SU-DHL-6 (cell line): ENCODE data around the gene ZNF75A.

Experiments used
- H2AFZ ChIP-seq: fragments of 200-600 bp; sonication (generic); 2 replicates; pipeline ENCODE4 v1.6.1; 2014; ENCODE audit warnings: low read depth, mild to moderate bottlenecking, moderate library complexity, mixed read lengths, antibody characterized with exemption, low read length; ENCODE audit not compliant: severe bottlenecking
- H3F3A ChIP-seq: fragments of 200-600 bp; shearing (Covaris generic); 2 replicates; pipeline ENCODE4 v1.6.0; 2016; ENCODE audit warnings: antibody characterized with exemption, mild to moderate bottlenecking; ENCODE audit not compliant: insufficient read depth
- H3K27ac ChIP-seq: fragments of 200-600 bp; sonication (generic); 2 replicates; pipeline ENCODE4 v1.5.1; 2016; ENCODE audit warnings: low read depth, mild to moderate bottlenecking, low read length, moderate library complexity, mixed read lengths
- H3K27me3 ChIP-seq: fragments of 200-600 bp; sonication (generic), shearing (Covaris generic); 2 replicates; pipeline ENCODE4 v1.6.0; 2014; ENCODE audit warnings: mild to moderate bottlenecking, low read length
- H3K36me3 ChIP-seq: fragments of 200-600 bp; sonication (generic); 2 replicates; pipeline ENCODE4 v1.6.1; 2014; ENCODE audit warnings: mild to moderate bottlenecking, low read length, mixed read lengths
- H3K4me2 ChIP-seq: fragments of 300-600, 200-600 bp; shearing (Covaris generic), sonication (generic); 2 replicates; pipeline ENCODE4 v1.6.0; 2014; ENCODE audit warnings: low read length, low read depth, mild to moderate bottlenecking; ENCODE audit not compliant: poor library complexity, severe bottlenecking
- H3K4me3 ChIP-seq: fragments of 200-600 bp; sonication (generic); 2 replicates; pipeline ENCODE4 v1.5.1; 2014; ENCODE audit warnings: antibody characterized with exemption, low read length, mild to moderate bottlenecking, mixed read lengths; ENCODE audit not compliant: insufficient read depth, poor library complexity, severe bottlenecking
- H3K79me2 ChIP-seq: fragments of 200-600 bp; sonication (generic); 2 replicates; pipeline ENCODE4 v1.6.1; 2014; ENCODE audit warnings: mild to moderate bottlenecking, low read length, moderate library complexity; ENCODE audit not compliant: insufficient read depth
- H3K9ac ChIP-seq: fragments of 200-600 bp; sonication (generic); 2 replicates; pipeline ENCODE4 v1.7.0; 2014; ENCODE audit warnings: mild to moderate bottlenecking, low read length
- H3K9me2 ChIP-seq: fragments of 200-600 bp; sonication (generic); replicated peaks from 2 replicates; pipeline ENCODE4 v1.6.1; 2014; ENCODE audit warnings: low read length; ENCODE audit not compliant: insufficient read depth
- H3K9me3 ChIP-seq: fragments of 200-600 bp; sonication (generic); 2 replicates; pipeline ENCODE4 v1.6.1; 2014; ENCODE audit warnings: low read length, mixed read lengths; ENCODE audit not compliant: insufficient read depth
- H4K20me1 ChIP-seq: fragments of 200-600 bp; sonication (generic); 2 replicates; pipeline ENCODE4 v1.6.1; 2014; ENCODE audit warnings: low read depth, mild to moderate bottlenecking, antibody characterized with exemption, low read length, moderate library complexity, mixed read lengths
- CTCF ChIP-seq: fragments of 200-600 bp; sonication (generic); IDR thresholded peaks from one replicate; pipeline ENCODE4 v1.5.1; 2017; ENCODE audit warnings: antibody characterized with exemption, mild to moderate bottlenecking, low read length, moderate library complexity; ENCODE audit not compliant: insufficient read depth, poor library complexity, severe bottlenecking
- EZH2phosphoT487 ChIP-seq: fragments of 200-600 bp; sonication (generic), shearing (Covaris generic); conservative IDR thresholded peaks from 2 replicates; pipeline ENCODE4 v1.6.1; 2018; ENCODE audit warnings: mild to moderate bottlenecking, antibody characterized with exemption, low read length, moderate library complexity, mixed read lengths

The ZNF75A gene

GRCh38 chr16:3317315-3317999, 12.2 kb downstream of the ZNF75A start:
- Histone ChIP-seq H3K79me2 (no peaks in the 10 kb centered on the region), H3K9me3 (peaks cover 33% of the 10 kb centered on the region; the same call in 1 of the 2 replicates), H3K4me2 (no peak overlapping the region), H3K9ac (no peak overlapping the region), H3K9me2 (no peaks in the 10 kb centered on the region), H4K20me1 (no peaks in the 10 kb centered on the region), H3K36me3 (peaks cover 32% of the 10 kb centered on the region), H3K4me3 (no peak overlapping the region), H3F3A (no peaks in the 10 kb centered on the region), H2AFZ (no peak overlapping the region), H3K27ac (no peak overlapping the region), H3K27me3 (no peaks in the 10 kb centered on the region)
- TF ChIP-seq EZH2phosphoT487 (no peak), CTCF (no peak)

- H4K20me1 ChIP-seq: no peaks in the 10 kb centered on the region
- H3K27ac ChIP-seq: no peak overlapping the region
- H3K4me2 ChIP-seq: no peak overlapping the region
- no peaks in the 10 kb centered on the region for H3K27me3 ChIP-seq
- peaks cover 20% of the 10 kb centered on the region; the same call in 1 of the 2 replicates for H3K9me3 ChIP-seq
- TF ChIP-seq EZH2phosphoT487 (no peak), CTCF (no peak)
- no peak overlapping the region for H3K4me3 ChIP-seq
- no peak overlapping the region for H3K9ac ChIP-seq
- H2AFZ ChIP-seq: no peak overlapping the region
- no peaks in the 10 kb centered on the region for H3K9me2 ChIP-seq
- H3F3A ChIP-seq: no peaks in the 10 kb centered on the region
- H3K36me3 ChIP-seq: peaks cover 17% of the 10 kb centered on the region
- no peaks in the 10 kb centered on the region for H3K79me2 ChIP-seq
Measured at GRCh38 chr16:3321816-3322215, 16.5 kb downstream of the ZNF75A start.

GRCh38 chr16:3327514-3327913, 22.2 kb downstream of the ZNF75A start:
- Histone ChIP-seq H3K27ac (no peak overlapping the region), H3K36me3 (no peaks in the 10 kb centered on the region), H2AFZ (no peak overlapping the region), H3K9me2 (no peaks in the 10 kb centered on the region), H3K27me3 (no peaks in the 10 kb centered on the region), H4K20me1 (no peaks in the 10 kb centered on the region), H3K9me3 (no peaks in the 10 kb centered on the region), H3K4me2 (no peak overlapping the region), H3K9ac (no peak overlapping the region), H3F3A (peaks cover 3% of the 10 kb centered on the region; the same call in 1 of the 2 replicates), H3K4me3 (no peak overlapping the region), H3K79me2 (no peaks in the 10 kb centered on the region)
- TF ChIP-seq CTCF: no peak
- TF ChIP-seq EZH2phosphoT487: no peak
